NCI-H446 (cell line): Measurements from ENCODE around the gene TIMELESS.
"Not testable (repeated sequence)": the region's sequence is repeated elsewhere in the genome, so short reads cannot be mapped to it uniquely, and the experiment has no call there.

Source experiments
- DNase-seq, 2 experiments: peaks; one replicate each; lab custom pipeline; 2025; lab: John Stamatoyannopoulos, UW

Gene TIMELESS

GRCh38 chr12:56408799-56409417 is 40.3 kb downstream of the TIMELESS start:
- no peak for DNase-seq

- DNase-seq = not testable (repeated sequence)
Observed at GRCh38 chr12:56404227-56404626, 45.0 kb downstream of the TIMELESS start.

GRCh38 chr12:56401612-56402011 is 47.6 kb downstream of the TIMELESS start:
- DNase-seq = not testable (repeated sequence)

- DNase-seq = not testable (repeated sequence)
Observed at GRCh38 chr12:56401125-56401524, 48.1 kb downstream of the TIMELESS start.

- DNase-seq = not testable (repeated sequence)
Observed at GRCh38 chr12:56399466-56399865, 49.8 kb downstream of the TIMELESS start.

GRCh38 chr12:56398324-56398723 is 50.9 kb downstream of the TIMELESS start:
- DNase-seq = no peak

GRCh38 chr12:56392331-56392730 is 56.9 kb downstream of the TIMELESS start:
- DNase-seq = no peak

GRCh38 chr12:56391721-56392120 is 57.5 kb downstream of the TIMELESS start:
- DNase-seq = no peak

- DNase-seq = no peak
Observed at GRCh38 chr12:56389412-56389811, 59.8 kb downstream of the TIMELESS start.

GRCh38 chr12:56387152-56387736 is 62.0 kb downstream of the TIMELESS start:
- DNase-seq = no peak

- no peak for DNase-seq
Observed at GRCh38 chr12:56385873-56386272, 63.4 kb downstream of the TIMELESS start.

- no peak for DNase-seq
Observed at GRCh38 chr12:56382611-56383010, 66.6 kb downstream of the TIMELESS start.

- no peak for DNase-seq
Observed at GRCh38 chr12:56377989-56378316, 71.3 kb downstream of the TIMELESS start.

- no peak for DNase-seq
Observed at GRCh38 chr12:56377310-56377988, 71.8 kb downstream of the TIMELESS start.

GRCh38 chr12:56375598-56376434 is 73.4 kb downstream of the TIMELESS start:
- no peak for DNase-seq

- no peak for DNase-seq
Observed at GRCh38 chr12:56374726-56375597, 74.3 kb downstream of the TIMELESS start.

- no peak for DNase-seq
Observed at GRCh38 chr12:56373515-56373914, 75.7 kb downstream of the TIMELESS start.

GRCh38 chr12:56366948-56367347 is 82.3 kb downstream of the TIMELESS start:
- no peak for DNase-seq
